ENCODE measurements around the gene MTMR11.

MTMR11 gene

DNA sequence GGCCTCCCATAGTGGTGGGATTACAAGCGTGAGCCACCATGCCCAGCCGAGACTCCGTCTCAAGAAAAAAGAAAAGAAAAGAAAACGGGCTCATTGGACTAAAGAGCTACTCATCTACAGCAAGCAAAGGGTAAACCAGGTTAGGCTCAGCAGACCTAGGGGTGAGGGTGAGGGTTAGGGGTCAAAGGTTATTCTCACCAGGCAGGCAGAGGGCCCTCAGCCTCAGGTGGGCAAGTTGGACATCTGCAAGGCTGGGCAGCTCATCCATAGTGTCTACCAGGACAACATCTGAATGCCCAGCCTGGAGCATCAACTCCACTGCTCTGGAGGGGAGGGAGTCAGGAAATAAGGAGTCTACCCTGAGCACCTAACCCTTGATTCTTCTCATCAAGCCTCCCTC lies 3.5 kb downstream of the MTMR11 start:
- DNase-seq: no peak

DNA sequence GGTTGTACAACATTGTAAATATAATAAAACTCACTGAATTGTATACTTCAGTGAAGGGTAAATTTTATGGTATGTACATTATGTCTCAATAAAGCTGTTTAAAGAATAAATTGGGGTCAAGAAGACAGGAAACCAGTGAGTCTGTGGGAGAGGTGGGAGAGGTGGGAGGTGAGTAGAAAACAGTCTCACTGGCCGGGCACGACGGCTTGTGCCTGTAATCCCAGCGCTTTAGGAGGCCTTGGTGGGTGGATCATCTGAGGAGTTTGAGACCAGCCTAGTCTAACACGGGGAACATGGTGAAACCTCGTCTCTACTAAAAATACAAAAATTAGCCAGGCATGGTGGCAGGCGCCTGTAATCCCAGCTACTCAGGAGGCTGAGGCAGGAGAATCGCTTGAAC lies 4.2 kb downstream of the MTMR11 start:
- no peak for DNase-seq

DNA sequence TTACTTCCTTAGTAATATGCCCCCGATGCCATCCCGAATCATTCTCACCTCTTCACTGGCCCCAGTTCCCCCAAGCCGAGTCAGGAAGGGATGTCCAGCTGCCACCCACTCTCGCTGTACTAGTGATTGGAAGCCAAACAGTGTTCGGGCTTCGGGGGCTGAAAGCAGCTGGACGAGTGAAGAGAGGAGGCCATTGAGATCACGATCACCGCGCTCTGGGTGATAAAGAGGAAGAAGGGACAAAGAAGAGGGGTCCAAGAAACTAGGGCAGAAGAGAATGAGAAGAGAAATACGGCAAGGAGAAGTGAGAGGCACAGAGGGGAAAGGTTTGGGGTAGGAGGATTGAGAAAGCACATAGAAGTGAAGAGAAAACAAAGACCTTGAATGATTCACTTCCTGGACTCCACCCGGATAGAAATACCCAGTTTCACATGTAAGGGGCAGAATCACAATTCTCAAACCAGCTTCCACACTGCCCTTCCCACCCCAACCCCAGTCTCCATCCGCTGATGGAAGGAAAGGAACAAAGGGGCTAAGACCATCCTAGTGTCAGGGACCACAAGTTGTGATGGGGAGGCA lies 5.4 kb downstream of the MTMR11 start:
- DNase-seq: no peak

DNA sequence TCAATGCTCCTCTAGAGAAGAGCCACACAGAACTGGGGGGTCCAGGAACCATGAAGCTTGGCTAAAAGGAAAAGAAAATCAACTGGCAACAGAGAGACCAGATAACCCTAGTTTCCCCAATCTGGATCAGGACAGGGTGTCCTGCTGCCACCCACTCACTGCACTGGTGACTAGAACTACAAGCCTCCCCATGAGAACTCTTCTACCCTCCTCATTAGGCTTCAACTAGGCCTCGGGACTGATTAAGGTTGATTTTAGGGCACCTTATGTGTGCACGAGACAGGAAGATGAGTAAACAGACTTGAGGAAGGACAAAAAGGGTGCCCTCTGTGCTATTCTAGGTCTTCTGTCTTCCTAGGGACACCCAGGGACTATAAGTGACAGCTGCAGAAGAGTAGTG lies 6.8 kb downstream of the MTMR11 start:
- no peak for DNase-seq

DNA sequence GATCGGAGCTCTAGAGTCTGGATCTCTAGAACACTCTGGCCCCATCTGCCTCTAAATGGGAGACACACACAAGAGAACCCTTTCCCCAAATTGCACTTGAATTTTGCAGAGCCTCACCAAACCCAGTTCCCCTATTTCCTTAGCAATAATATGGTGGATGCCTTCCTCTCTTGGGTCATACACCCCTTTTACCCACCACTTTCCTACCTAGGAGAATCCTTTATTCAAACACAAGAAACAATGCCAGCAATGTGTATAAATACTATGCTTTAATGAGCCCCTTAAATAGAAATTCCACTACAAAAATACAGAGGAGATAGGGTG lies 8.3 kb downstream of the MTMR11 start:
- no peak for DNase-seq

DNA sequence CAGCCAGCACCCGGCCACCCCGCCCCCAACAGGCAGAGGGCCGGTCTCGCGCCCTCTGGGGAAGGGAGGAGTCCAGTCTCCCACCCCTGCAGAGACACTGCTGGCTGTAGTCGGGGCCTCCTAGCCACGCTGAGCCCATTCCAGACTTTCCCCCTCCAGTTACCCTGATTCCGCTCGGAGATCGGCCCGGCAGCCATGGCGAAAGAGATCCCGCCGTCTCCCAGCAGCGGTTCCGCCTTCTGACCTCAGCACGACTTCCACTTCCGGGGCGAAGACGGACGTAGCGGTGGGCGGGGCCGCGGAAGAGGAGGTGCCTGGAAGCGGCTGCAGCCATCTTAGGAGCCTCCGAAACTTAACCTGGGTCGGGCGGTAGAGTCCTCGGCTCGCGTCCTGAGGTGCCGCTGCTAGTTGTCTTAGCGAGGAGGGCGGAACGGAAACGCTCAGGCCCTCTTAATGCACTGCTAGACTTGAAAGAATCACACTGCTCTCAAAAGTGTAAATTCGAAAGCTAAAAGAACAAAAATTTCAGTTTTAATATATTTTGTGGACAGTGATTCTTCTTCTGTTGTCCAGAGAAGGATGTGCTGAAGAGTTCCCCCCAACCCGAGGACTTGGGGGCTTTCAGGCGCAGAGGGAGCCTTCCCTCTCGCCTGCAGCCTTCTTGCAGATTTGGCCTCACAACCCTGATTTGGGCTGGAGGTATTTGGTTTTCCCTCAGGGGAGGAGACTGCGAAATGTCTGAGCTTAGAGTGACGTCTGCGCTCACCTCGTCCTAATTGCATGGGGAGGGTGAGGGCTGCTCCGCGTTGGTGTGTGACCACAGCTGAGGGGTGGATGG lies 8.9 kb downstream of the MTMR11 start, which contains the start of gene SF3B4:
SF3B4 (minus strand) TSS at position 241 of the 838 bp plus-strand sequence; CDS start at position 197, 44 bp downstream.
- peak; percentile 94 for DNase-seq

DNA sequence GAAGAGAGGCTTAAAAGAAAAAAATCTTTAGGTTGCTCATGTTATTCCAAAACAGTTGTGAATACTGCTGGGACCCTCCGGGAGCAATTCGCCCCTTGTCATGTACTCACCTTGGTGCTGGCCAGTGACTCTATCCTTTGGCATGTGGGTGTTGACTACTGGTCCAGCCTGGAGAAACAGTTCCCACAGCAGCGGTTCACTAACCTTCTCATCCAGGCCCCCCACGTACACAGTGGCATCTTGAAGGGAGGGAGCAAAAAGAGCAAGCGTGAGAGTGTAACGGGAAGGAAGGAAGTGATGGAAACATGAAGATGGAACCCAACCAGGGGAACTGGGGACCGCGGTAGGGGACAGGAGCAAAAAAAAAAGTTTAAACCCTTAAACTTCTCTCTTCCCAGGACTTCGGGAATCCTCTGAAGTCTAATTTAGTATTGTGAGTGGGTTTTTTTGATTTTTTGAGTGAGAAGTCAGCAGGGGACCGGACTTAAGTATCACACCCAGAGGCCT lies 9.6 kb downstream of the MTMR11 start:
- no peak for DNase-seq

DNA sequence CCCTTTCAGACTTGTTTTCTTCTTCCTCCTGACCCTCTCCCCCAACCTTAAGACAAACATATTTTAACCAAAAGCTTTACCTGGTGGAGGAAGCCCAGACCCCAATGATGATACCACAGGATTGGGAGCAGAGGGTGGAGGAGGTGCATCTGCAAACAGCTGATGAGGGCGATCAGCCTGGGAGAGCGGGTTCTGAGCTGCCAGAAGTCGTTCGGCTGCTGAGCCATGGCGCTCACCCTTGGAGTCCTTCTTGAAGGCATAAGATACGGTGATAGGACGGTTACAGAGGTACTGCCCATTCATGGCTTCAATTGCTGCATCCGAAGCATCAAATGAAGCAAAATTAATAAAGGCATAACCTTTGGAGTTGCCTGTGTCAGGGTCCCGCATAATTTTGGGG lies 10.4 kb downstream of the MTMR11 start:
- no peak for DNase-seq

DNA sequence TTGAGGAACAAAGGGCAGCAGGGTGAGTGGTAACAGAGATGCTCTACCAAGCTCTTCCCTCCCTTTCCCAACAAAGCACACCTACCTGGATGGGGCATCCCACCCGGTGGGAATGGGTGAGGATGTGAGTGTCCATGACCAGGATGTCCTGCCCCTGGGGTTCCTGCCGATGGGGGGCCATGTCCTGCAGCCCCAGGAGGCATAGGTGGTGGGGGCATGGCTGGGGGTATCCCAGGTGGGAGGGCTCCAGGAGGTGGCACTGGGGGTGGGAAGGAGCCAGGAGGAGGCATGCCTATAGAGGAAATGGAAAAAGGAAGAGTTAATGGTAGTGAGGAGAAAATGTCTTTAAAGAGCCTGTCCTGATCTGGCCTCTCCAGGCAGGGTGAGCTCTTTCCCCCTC lies 10.9 kb downstream of the MTMR11 start:
- no peak for DNase-seq

DNA sequence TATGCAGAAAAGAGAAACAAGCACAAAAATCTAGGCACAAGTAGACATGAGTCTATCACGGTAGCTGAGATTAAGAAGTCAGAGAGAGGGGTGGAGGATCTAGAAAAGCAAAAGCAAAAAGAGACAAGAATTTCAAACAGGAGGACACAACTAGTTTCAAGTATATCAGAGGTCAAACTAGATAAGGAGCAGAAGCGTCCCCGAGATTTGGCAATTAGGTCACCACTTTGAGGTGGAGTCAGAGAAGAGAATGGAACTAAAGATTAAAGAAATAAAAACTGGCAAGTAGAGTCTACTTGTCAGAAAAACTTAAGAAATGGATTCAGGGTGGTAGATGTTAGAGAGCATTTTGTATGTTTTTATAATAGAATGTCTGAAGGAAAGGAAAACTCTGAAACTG lies 11.3 kb downstream of the MTMR11 start:
- DNase-seq: no peak

DNA sequence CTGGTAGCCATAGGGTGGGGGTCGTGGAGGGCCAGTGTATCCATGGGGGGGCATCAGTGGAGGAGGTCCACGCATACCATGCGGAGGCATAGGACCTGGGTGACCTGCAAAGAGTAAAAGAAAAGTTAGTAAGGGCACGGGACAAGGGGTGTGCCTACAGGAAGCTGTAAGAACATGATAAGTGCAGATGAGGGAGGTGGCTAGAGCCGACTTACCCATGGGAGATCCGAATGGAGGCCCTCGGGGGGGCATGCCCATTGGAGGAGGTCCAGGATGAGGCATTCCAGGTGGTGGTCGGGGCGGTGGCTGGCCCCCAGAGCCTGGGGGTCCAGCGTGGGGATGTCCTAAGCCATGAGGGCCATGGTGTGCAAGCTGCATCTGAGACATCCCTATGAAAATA lies 13.1 kb downstream of the MTMR11 start:
- DNase-seq: no peak

DNA sequence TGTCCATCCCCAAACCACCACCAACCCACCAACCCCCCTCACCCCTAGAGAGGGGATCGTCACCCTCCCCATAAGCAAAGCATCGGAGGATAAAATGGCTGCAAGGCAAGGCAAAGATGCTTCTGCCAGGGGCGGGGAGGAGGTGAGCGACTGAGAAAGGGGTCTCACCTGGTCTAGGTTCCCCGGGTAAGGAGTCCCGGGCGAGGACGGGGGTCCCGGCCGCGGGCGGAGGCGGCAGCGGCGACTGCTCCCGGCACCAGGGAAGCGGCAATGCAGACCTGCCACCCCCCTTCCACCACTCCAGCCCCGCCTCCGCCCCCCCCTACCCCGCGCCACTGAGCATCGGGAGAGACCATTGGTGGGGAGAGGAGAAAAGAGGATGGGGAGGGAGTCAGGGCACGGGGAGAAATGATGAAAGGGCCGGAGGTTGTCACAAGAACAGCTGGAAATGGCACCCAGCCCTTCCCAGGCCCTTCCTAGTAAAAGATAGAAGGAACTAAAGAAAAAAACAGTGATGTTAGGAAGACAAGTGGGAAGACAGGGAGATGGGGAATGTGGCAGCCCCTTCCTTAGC lies 19.0 kb downstream of the MTMR11 start, which contains the start of gene SV2A:
SV2A (minus strand) TSS at position 274 of the 574 bp plus-strand sequence. CDS start 4,004 bp downstream, outside the sequence.
- peak; percentile 18 for DNase-seq

DNA sequence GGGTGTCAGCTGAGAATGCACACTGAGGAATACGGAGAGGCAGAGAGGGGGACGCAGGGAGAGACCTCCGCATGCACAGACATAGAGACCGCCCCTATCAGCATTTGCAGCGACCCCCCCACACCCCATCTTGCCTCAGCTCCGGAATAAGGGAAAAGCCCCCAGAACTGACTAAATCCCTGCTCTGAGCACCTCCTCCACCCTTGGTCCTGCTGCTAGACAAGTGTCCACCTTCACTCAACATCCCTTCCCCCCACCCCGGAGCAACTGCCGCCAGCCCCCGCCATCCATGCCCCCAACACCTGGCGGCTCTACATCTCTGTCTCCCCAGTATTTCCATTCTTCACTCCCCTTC lies 19.8 kb downstream of the MTMR11 start:
- DNase-seq: no peak

DNA sequence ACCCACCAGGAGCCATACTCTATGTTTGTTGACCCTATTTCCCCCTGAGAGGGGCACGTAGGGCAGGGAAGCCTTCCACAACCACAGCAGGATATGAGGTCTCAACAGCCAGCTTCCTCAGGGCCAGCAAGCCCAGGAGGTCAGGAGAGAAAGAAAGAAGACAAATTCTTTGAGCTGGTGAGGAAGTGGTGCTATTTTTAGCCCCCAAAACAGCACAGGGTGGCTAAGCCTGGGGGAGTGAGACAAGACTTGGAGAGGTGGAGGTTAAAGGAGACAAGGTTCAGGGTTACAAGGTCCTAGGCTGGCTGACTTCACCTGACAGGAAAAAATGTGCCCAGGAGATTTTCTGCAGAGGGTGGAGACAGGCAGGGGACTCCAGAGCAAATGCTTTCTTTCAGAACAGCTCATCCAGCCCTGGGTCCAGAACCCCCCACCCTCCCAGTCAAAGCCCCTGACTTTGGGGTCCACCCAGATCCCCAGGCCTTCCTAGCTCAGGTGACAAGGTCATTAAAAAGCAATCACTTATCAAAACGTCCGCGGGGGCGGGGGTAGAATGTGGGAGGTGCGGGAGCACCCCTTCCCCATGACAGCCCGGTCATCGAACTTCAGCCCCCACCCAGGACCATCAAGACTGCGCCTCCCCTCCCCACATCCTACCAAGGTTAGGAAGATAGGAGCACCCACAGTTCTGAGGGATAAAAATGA lies 20.3 kb downstream of the MTMR11 start:
- DNase-seq: no peak

DNA sequence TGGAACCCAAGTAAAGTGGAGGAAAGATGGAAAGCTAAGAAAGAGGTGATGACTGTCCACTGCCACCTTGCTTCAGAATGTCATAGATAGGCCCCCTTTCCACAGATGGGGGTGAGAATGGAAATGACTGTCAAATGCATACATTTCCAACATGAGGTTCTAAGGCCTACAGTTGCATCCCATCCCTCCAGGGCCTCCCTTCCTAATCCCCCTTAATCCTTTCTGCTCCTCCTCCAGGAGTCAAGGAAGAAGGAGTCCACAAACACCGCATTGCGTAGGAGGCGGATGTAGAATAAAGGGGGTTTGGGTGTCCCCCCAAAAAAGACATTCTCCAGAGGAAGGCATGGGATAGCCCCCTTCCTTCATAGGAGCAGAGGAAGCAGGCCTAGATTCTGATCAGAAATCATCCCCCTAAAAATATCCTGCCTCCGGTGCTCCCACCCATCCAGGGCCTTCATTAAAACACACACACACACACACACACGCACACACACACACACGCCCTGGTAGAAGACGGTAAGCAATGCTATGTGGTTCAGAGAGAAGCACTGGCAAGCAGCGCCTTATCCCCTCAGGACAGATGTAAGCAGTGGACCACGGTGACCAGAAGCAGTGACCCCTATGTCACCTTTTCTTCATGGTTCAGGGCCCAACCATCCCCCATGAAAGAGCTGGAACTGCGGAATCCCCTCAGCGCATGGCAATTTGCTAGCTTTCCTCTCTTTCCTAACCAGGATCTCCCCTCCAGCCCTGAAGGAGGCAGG lies 21.1 kb downstream of the MTMR11 start:
- DNase-seq: no peak

DNA sequence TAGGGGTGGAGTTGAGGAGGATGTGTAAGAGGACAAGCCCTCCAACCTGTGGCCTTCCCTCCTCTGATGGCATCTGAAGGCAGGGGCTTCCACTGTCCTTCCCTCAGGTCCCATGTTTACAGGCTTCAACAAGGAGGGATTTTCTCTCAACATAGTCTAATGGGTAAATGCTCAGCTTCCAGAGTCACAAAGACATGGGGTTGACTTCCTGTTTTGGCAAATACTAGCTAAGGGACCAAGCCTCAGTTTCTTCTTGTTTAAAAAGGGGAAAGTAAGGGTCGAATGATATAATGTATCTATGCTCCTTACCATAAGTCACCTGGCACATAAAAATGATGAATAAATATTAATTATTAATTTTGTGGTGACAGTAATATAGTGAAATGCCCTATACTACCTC lies 22.1 kb downstream of the MTMR11 start:
- no peak for DNase-seq

DNA sequence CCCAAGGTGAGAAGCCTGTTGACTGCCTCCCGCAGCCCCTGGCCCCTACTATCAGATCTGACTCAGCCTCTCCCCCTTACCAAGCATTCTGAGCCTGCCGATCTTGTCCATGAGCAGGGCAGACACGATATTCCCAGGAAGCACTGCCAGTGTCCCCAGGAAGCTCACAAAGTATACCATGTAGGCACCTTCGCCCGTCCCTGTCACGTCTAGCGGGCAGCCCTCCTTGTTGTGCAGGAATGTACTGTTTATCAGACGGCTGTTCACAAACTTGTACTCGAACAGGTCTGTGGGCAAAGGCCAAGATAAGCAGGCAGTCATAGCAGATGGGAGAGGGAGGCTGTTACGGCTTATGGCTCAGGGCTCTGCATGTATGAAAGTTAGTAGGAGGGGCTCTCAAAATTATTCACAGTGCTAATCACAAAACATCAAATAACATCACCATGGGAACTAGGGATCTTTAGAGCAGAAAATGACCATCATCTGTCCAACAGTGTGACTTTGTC lies 30.1 kb downstream of the MTMR11 start:
- DNase-seq: no peak

DNA sequence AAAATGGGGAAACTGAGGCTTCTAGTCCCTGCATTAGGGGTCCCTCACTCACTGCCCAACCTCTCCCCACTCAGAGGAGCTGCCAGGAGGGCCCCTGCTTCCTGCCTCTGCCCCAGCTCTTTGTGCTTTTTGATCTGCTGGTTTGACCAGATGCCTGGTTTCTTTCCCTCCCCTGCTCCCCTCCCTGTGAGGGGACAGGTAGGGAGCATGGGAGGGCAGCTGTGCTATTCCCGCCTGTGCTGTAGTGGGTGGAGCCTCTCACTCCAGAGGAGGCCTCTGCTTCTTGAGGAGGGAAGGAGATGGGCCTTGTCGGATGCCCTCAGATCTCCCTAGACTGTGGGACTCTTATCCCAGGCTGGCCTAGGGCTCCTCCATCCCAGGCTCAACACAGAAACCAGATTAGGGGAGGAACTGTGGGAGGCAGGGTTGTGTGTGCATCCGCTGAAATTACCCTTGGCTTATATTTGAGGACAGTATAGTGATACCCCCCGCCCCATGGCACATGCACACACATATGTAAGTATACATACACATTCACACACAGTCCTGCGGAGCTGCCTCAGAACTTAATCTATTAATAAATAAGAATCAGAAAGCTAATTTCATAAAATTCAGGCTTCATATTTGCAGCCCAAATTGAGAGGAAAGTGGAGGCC lies 32.7 kb downstream of the MTMR11 start:
- DNase-seq: no peak

DNA sequence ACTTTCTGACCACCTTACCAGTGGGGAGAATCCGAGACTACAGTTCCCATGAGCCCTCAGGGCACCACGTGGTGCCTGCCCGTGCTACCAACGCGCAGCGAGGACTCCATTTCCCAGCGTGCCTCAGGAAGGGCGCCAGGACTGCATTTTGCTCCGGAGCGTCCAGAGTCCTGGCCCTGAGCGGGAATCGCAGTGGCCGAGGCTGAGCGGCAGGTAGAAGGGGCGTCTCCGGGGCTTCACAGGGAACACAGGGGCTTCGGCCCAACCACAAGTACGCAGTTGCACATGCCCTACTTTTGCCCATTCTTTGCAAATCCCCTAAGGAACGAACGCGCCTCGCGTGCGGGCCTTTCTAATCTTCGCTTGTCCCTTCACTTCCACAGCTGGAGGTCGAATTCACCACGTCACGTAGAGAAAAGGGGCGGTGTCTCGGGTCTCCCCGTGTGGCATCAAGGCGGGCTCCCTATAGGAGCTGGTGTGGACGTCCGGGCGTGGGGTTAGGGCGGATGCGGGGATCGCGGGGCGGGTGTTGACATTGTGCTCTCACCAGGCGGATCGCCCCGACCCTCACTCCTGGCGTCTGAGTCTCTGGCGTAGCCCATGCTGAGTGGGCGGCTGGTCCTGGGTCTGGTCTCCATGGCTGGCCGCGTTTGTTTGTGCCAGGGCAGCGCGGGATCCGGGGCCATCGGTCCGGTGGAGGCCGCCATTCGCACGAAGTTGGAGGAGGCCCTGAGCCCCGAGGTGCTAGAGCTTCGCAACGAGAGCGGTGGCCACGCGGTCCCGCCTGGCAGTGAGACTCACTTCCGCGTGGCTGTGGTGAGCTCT lies 37.0 kb downstream of the MTMR11 start, which contains the start of gene BOLA1:
BOLA1 (plus strand) TSS at position 109 of the 825 bp plus-strand sequence; CDS start at position 601, 492 bp downstream.
- peak; percentile 89 for DNase-seq

DNA sequence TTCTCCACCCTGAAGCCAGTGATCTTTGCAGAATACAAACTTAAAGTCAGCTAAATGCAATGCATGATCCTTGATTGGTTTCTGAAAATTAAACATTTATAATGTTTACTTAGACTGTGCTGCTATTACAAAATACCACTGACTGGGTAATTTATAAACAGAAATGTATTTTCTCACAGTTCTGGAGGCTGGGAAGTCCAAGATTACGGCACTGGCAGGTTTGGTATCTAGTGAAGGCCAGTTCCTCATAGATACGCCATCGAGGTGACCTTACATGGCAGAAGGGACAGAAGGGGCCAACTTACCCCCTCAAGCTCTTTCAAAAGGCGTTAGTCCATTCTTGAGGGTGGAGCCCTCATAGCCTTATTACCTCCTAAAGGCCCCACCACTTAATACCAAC lies 40.1 kb downstream of the MTMR11 start:
- DNase-seq: no peak

DNA sequence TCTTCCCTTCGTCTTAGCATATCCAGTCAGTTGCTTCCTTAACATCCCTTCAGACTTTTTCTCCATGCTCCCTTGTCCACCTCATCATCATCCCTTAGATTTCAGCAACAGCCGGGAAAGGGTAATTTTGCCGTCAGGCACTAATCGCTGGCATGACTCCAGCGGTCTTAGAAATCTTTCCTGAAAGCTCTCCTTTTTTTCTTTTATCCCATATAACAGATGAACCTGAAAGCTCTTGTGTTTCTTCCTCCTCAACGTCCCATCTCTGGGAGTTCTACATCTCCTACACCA lies 47.7 kb downstream of the MTMR11 start:
- DNase-seq: no peak

Measured in NCI-H2029 (cell line).